ENCODE data around the gene SLC6A9. TPM values are rescaled to one million over a fixed set of nuclear protein-coding genes. Genes with fewer than 3 reads are reported as not detected.
A peak's percentile ranks its signal among the peaks of the same experiment; 100 is the strongest.

Gene SLC6A9
- polyA plus RNA-seq, 4 donors, result 0.81 to 15.7 (median 2.0) TPM

DNA sequence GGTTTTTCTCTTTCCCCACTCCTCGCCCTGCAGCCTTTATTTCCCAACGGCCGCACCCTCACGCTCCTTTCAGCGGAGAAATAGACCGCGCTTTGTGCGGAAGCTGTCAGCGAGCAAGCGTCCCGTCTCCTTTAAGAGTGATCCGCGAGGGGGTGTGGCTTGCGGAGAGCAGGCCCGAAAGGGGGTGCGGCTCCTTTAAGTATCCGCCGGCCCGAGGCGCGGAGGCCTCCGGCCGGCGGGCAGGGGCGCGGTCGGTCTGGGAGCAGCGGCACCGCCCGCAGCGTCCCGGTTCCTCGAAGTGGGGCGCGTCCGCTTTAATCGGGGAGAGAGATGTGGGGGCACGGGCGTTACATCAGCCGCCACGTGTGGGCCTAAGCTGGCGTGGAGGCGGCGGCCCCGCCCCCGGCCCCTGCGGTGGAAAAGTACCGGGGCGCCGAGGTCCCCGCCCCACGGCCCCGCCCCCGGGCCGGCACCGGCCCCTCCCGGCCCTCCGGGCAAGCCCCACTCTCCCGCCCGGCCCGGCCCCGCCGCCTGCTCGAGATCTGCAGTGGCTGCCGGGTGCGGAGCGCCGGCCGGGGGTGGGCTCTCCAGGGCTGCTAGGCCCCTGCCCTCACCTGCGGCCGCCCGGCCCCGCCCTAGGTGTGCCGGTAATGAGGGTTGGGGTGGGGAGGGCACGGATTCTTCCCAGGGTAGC lies 1.2 kb downstream of the SLC6A9 start:
- peak; percentile 94 to 95 for DNase-seq
- Histone ChIP-seq H3K4me3 (ENCODE audit: low read depth in 1 of 3, low read length in 3 of 3) (peak overlapping the region; percentile 63 to 84 (median 80)), H3K36me3 (ENCODE audit: control insufficient read depth in 3 of 3, insufficient read depth in 2 of 3, low read depth in 1 of 3, low read length in 3 of 3) (no peaks in the 10 kb centered on the region), H3K9me3 (ENCODE audit: control insufficient read depth in 2 of 2, insufficient read depth in 1 of 2, low read depth in 1 of 2, low read length in 1 of 2) (no peaks in the 10 kb centered on the region), H3K27ac (ENCODE audit: low read depth in 1 of 3, low read length in 2 of 3) (peak overlapping the region; percentile 80 to 92 (median 85)), H3K4me1 (ENCODE audit: control insufficient read depth in 3 of 3, insufficient read depth in 2 of 3, low read depth in 1 of 3, low read length in 2 of 3) (peaks cover 6 to 47% (median 9%) of the 10 kb centered on the region in 3 donors), H3K27me3 (ENCODE audit: control insufficient read depth in 3 of 3, insufficient read depth in 3 of 3, low read length in 3 of 3) (no peaks in the 10 kb centered on the region)
- FAIRE-seq, result no peak
- whole genome bisulfite sequencing, 3 donors, result 1% methylated on average over 45 to 75 of the region's 75 CpGs

DNA sequence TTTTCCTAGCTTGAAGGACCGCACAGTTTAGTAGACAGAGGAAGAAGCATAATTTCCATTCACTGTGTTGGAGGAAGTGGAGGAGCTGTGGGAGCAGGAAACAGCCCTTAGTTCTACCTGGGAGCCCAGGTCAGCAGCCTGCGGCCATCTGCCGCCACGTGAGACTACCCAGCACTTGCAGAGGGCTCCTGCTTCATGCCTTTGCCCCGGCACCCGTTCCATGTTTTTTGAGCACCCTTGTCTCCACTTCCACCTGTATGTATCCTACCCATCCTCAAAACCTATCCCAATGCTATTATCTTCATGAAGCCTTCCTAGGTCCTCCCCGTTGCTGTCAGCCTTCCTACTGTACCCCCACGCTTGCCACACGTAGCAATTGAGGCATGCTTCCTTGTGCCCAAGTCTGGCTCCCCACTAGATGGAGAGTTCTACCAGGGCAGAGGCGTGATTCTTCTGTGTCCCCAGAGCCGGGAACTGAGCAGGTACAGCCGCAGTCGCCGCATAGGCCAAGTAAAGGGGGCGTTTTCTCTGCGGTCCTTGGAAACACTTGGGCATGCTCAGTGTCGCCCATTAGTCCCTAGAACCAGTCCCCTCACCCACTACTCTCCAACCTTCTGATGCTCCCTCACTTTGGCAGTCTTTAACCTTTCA lies 1.9 kb downstream of the SLC6A9 start:
- no peak for FAIRE-seq

DNA sequence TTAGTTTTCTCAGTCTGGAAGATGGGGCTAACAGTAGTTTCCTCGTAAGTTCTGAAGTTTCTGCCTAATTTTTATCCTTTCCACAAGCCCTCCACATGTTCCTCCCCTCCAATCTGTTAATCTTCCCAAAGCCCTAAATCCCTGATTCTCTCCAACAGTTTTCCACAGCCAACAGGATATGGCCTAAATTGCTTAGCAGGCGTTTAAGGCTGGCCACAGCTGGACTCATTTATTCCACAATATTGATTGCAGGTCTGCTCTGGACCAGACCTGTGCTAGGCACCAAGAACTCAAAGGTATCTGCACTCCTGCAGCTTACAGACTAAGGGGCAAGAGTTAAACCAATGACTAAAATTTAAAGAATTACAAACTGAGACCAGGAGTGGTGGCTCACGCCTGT lies 3.9 kb downstream of the SLC6A9 start:
- 88 to 94% (median 89%) methylated on average over 3 of the region's 3 CpGs for WGBS, 3 donors
- H3K4me3 ChIP-seq (ENCODE audit: low read depth in 1 of 3, low read length in 3 of 3), result no peak overlapping the region
- H3K27me3 ChIP-seq (ENCODE audit: control insufficient read depth in 3 of 3, insufficient read depth in 3 of 3, low read length in 3 of 3), result no peaks in the 10 kb centered on the region
- H3K27ac ChIP-seq (ENCODE audit: low read depth in 1 of 3, low read length in 2 of 3), result no peak overlapping the region
- peaks cover 0 to 9% (median 0%) of the 10 kb centered on the region in 3 donors for H3K36me3 ChIP-seq (ENCODE audit: control insufficient read depth in 3 of 3, insufficient read depth in 2 of 3, low read depth in 1 of 3, low read length in 3 of 3)
- peaks cover 6 to 38% (median 9%) of the 10 kb centered on the region in 3 donors for H3K4me1 ChIP-seq (ENCODE audit: control insufficient read depth in 3 of 3, insufficient read depth in 2 of 3, low read depth in 1 of 3, low read length in 2 of 3)
- DNase-seq, result no peak
- no peak for FAIRE-seq
- H3K9me3 ChIP-seq (ENCODE audit: control insufficient read depth in 2 of 2, insufficient read depth in 1 of 2, low read depth in 1 of 2, low read length in 1 of 2), result no peaks in the 10 kb centered on the region

More for the DNA sequence above, 1.9 kb downstream of the SLC6A9 start:
- H3K4me1 ChIP-seq (ENCODE audit: control insufficient read depth in 3 of 3, insufficient read depth in 2 of 3, low read depth in 1 of 3, low read length in 2 of 3), result peaks cover 6 to 47% (median 9%) of the 10 kb centered on the region in 3 donors
- no peaks in the 10 kb centered on the region for H3K9me3 ChIP-seq (ENCODE audit: control insufficient read depth in 2 of 2, insufficient read depth in 1 of 2, low read depth in 1 of 2, low read length in 1 of 2)
- 28 to 29% (median 28%) methylated on average over 17 of the region's 17 CpGs for WGBS, 3 donors
- H3K36me3 ChIP-seq (ENCODE audit: control insufficient read depth in 3 of 3, insufficient read depth in 2 of 3, low read depth in 1 of 3, low read length in 3 of 3), result no peaks in the 10 kb centered on the region
- peak overlapping the region; percentile 56 to 92 (median 73) for H3K27ac ChIP-seq (ENCODE audit: low read depth in 1 of 3, low read length in 2 of 3)
- peak overlapping the region; percentile 58 to 84 (median 80) for H3K4me3 ChIP-seq (ENCODE audit: low read depth in 1 of 3, low read length in 3 of 3)
- no peaks in the 10 kb centered on the region for H3K27me3 ChIP-seq (ENCODE audit: control insufficient read depth in 3 of 3, insufficient read depth in 3 of 3, low read length in 3 of 3)
- DNase-seq, result no peak

DNA sequence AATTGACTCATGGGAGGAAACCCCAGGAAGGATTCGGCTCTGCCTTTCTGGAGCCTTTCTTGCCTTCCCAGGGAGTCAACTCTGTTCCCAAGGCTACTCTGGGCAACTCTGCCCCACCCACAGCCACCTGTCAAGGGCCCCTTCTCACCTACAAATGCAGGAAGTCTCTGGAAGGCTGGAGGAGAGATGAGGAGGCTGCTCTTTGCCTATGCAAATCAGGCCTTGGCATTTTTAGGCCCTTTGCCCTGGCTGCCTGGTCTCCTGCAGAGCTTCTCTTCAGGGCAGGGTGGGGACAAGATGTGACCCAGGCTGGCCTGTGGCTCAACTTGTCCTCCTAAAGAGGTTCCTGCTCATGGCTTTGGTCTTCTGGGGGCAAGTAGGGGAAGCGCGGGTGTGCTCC lies 5.4 kb downstream of the SLC6A9 start:
- H3K27ac ChIP-seq (ENCODE audit: low read depth in 1 of 3, low read length in 2 of 3), result peak overlapping the region; percentile 57 to 95 (median 63)
- peaks cover 0 to 10% (median 0%) of the 10 kb centered on the region in 3 donors for H3K36me3 ChIP-seq (ENCODE audit: control insufficient read depth in 3 of 3, insufficient read depth in 2 of 3, low read depth in 1 of 3, low read length in 3 of 3)
- H3K4me1 ChIP-seq (ENCODE audit: control insufficient read depth in 3 of 3, insufficient read depth in 2 of 3, low read depth in 1 of 3, low read length in 2 of 3), result peaks cover 4 to 35% (median 6%) of the 10 kb centered on the region in 3 donors
- DNase-seq, result peak; percentile 81 to 84
- no peaks in the 10 kb centered on the region for H3K27me3 ChIP-seq (ENCODE audit: control insufficient read depth in 3 of 3, insufficient read depth in 3 of 3, low read length in 3 of 3)
- 26 to 64% (median 40%) methylated on average over 3 of the region's 3 CpGs for WGBS, 3 donors
- FAIRE-seq, result no peak
- H3K4me3 ChIP-seq (ENCODE audit: low read depth in 1 of 3, low read length in 3 of 3), result no peak overlapping the region
- H3K9me3 ChIP-seq (ENCODE audit: control insufficient read depth in 2 of 2, insufficient read depth in 1 of 2, low read depth in 1 of 2, low read length in 1 of 2), result no peaks in the 10 kb centered on the region

DNA sequence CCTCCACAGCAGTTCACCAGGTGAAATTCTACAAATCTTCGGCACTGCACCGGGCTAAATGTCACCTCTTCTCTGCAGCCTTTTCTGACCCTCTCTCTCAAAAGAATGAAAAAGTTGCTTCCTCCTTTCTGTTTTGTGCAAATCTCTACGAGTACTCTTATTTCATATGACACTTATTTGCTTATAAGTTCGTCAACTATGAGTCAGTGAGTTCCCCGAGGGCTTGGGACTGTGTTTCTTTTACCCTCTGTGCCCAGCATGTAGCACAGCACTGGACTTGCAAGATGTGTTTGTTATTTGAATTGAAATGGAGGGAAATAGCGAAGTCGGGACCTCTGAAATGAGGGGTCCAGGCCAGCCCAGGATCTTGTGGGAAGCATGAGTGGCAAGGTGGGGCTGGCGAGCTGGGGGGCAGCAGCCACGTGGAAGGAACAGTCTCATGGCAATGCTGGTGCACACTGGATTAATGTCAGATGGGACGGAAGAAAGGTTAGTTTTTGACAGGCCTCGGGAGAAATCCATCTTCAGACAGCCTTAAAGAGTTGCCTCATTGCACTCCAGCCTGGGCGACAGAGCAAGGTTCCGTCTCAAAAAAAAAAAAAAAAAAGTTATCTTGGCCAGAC lies 6.2 kb downstream of the SLC6A9 start:
- Histone ChIP-seq H3K4me3 (ENCODE audit: low read depth in 1 of 3, low read length in 3 of 3) (no peak overlapping the region), H3K27me3 (ENCODE audit: control insufficient read depth in 3 of 3, insufficient read depth in 3 of 3, low read length in 3 of 3) (no peaks in the 10 kb centered on the region), H3K9me3 (ENCODE audit: control insufficient read depth in 2 of 2, insufficient read depth in 1 of 2, low read depth in 1 of 2, low read length in 1 of 2) (no peaks in the 10 kb centered on the region), H3K36me3 (ENCODE audit: control insufficient read depth in 3 of 3, insufficient read depth in 2 of 3, low read depth in 1 of 3, low read length in 3 of 3) (peaks cover 0 to 10% (median 0%) of the 10 kb centered on the region in 3 donors), H3K4me1 (ENCODE audit: control insufficient read depth in 3 of 3, insufficient read depth in 2 of 3, low read depth in 1 of 3, low read length in 2 of 3) (peaks cover 4 to 35% (median 6%) of the 10 kb centered on the region in 3 donors), H3K27ac (ENCODE audit: low read depth in 1 of 3, low read length in 2 of 3) (no peak overlapping the region)
- FAIRE-seq (no peak), DNase-seq (no peak)
- WGBS, 3 donors, result 71 to 80% (median 77%) methylated on average over 13 of the region's 13 CpGs

DNA sequence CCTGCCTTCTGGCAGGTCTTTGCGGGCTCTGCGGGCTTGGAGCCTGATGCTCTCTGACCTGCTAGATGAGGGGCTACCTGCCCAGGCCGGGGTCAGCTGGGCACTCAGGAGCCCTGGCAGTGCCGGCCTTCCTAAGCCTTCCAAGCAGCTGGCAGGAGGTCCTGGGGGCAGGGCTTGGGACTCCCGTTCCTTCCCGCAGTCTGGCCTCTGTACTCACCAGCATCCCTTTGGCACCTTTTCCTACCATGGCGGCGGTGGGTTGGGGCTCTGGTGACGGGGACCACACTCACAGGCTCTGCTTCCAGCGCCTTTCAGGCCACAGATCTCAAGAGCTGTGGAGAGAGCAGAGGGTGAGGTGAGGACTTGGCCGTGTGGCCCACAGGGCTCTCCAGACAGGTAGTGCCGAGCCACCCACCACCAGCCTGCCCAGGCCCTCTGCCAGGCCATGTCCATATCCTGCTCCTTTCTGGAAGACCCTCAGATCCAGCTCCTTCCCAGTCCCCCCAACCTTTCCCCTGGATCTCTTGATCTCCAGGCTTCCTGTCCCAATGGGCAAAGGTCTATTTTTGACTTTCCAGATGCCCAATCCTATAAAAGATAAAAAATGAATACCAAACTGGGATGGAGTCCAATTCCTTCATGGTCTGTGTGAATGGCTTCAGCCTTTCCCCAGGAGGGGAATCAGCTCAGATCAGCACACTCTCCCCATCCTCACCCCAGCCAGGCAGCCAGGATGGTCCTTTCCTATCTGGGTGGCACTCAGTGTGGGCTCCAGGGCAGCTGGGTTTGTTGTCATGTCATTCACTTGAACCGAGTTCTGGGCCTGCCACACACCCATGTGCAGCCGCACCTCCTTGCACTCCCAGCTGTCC lies 7.0 kb downstream of the SLC6A9 start:
- WGBS, 3 donors, result 84 to 89% (median 86%) methylated on average over 14 of the region's 14 CpGs
- no peak for DNase-seq
- H3K27ac ChIP-seq (ENCODE audit: low read depth in 1 of 3, low read length in 2 of 3), result no peak overlapping the region
- no peak overlapping the region for H3K4me3 ChIP-seq (ENCODE audit: low read depth in 1 of 3, low read length in 3 of 3)
- FAIRE-seq, result no peak
- H3K9me3 ChIP-seq (ENCODE audit: control insufficient read depth in 2 of 2, insufficient read depth in 1 of 2, low read depth in 1 of 2, low read length in 1 of 2), result no peaks in the 10 kb centered on the region
- peaks cover 2 to 29% (median 4%) of the 10 kb centered on the region in 3 donors for H3K4me1 ChIP-seq (ENCODE audit: control insufficient read depth in 3 of 3, insufficient read depth in 2 of 3, low read depth in 1 of 3, low read length in 2 of 3)
- H3K27me3 ChIP-seq (ENCODE audit: control insufficient read depth in 3 of 3, insufficient read depth in 3 of 3, low read length in 3 of 3), result no peaks in the 10 kb centered on the region
- H3K36me3 ChIP-seq (ENCODE audit: control insufficient read depth in 3 of 3, insufficient read depth in 2 of 3, low read depth in 1 of 3, low read length in 3 of 3), result peaks cover 0 to 10% (median 0%) of the 10 kb centered on the region in 3 donors

DNA sequence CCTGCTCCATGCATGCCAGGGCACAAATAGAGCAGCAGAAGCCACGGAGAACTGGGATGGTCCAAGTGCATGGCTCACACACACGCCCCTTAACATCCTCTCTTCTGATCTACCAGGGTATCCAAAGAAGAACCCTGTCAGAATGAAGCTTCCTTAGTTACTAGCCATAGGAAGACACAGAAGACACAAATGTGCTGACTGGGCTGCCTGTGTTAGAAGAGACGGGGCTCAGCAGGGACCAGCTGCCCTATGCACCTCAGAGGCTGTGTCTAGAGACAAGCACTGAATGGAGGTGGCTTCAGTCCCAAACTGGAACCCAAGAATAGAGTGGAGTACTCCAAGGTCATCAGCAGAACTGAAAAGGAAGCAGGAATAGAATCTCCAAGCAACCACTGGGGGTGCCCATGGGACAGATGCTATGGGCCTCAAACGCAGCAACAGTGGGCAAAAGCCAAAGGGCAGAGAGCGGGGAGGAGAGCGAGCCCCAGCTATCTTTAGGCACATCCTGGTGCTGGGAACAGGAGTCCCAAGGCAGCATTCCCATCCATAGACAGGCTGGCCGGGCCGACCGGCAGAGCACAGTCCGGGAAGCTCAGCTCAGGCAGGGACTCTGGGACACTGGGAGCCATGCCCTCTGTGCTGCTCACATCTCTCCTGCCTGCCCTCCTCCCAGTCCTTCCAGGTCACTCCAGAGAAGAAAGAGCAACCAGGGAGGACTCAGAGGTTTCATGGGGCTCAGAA lies 9.5 kb downstream of the SLC6A9 start:
- H3K4me3 ChIP-seq (ENCODE audit: low read depth in 1 of 3, low read length in 3 of 3), result no peak overlapping the region
- H3K27ac ChIP-seq (ENCODE audit: low read depth in 1 of 3, low read length in 2 of 3), result no peak overlapping the region
- 76 to 89% (median 82%) methylated on average over 10 of the region's 10 CpGs for WGBS, 3 donors
- peaks cover 0 to 10% (median 0%) of the 10 kb centered on the region in 3 donors for H3K36me3 ChIP-seq (ENCODE audit: control insufficient read depth in 3 of 3, insufficient read depth in 2 of 3, low read depth in 1 of 3, low read length in 3 of 3)
- no peaks in the 10 kb centered on the region for H3K9me3 ChIP-seq (ENCODE audit: control insufficient read depth in 2 of 2, insufficient read depth in 1 of 2, low read depth in 1 of 2, low read length in 1 of 2)
- H3K4me1 ChIP-seq (ENCODE audit: control insufficient read depth in 3 of 3, insufficient read depth in 2 of 3, low read depth in 1 of 3, low read length in 2 of 3), result peaks cover 0 to 18% (median 0%) of the 10 kb centered on the region in 3 donors
- H3K27me3 ChIP-seq (ENCODE audit: control insufficient read depth in 3 of 3, insufficient read depth in 3 of 3, low read length in 3 of 3), result no peaks in the 10 kb centered on the region
- DNase-seq, result no peak
- FAIRE-seq, result no peak
